GM19468 (cell line): Measurements from ENCODE around the gene RPUSD1.
"Not testable (repeated sequence)": the region's sequence is repeated elsewhere in the genome, so short reads cannot be mapped to it uniquely, and the experiment has no call there.

ENCODE experiments used
- ATAC-seq: cut with Tn5 transposase; IDR thresholded peaks from one replicate; pipeline ENCODE4 v1.9.1; 2021; ENCODE audit warnings: mild to moderate bottlenecking, moderate library complexity, moderate number of reproducible peaks; ENCODE audit not compliant: unreplicated experiment; ENCODE audit errors: extremely low read depth

The RPUSD1 gene

GRCh38 chr16:787978-788398 lies at the start of gene RPUSD1:
RPUSD1 (minus strand) TSS chr16:788381; CDS start chr16:787737, 644 bp downstream.
- ATAC-seq: no peak

GRCh38 chr16:836822-837221 lies 48.6 kb upstream of the RPUSD1 start:
- not testable (repeated sequence) for ATAC-seq

- no peak for ATAC-seq
Observed at GRCh38 chr16:836221-836620, 48.0 kb upstream of the RPUSD1 start.

- ATAC-seq: no peak
Observed at GRCh38 chr16:835373-835772, 47.2 kb upstream of the RPUSD1 start.

GRCh38 chr16:833411-833810 lies 45.2 kb upstream of the RPUSD1 start:
- ATAC-seq: no peak

GRCh38 chr16:832652-833336 lies 44.6 kb upstream of the RPUSD1 start:
- no peak for ATAC-seq

- no peak for ATAC-seq
Observed at GRCh38 chr16:831571-832413, 43.6 kb upstream of the RPUSD1 start.

GRCh38 chr16:830871-831570 lies 42.8 kb upstream of the RPUSD1 start:
- ATAC-seq: no peak

GRCh38 chr16:830107-830870 lies 42.1 kb upstream of the RPUSD1 start:
- no peak for ATAC-seq

GRCh38 chr16:828891-829290 lies 40.7 kb upstream of the RPUSD1 start:
- no peak for ATAC-seq

- ATAC-seq: no peak
Observed at GRCh38 chr16:827513-827912, 39.3 kb upstream of the RPUSD1 start.

GRCh38 chr16:825341-826061 lies 37.3 kb upstream of the RPUSD1 start:
- ATAC-seq: no peak

- no peak for ATAC-seq
Observed at GRCh38 chr16:824601-825000, 36.4 kb upstream of the RPUSD1 start.

- no peak for ATAC-seq
Observed at GRCh38 chr16:824194-824593, 36.0 kb upstream of the RPUSD1 start.

- ATAC-seq: no peak
Observed at GRCh38 chr16:822909-823297, 34.7 kb upstream of the RPUSD1 start.

GRCh38 chr16:822174-822908 lies 34.2 kb upstream of the RPUSD1 start:
- ATAC-seq: no peak

GRCh38 chr16:821751-822150 lies 33.6 kb upstream of the RPUSD1 start:
- ATAC-seq: no peak

- no peak for ATAC-seq
Observed at GRCh38 chr16:820748-821147, 32.6 kb upstream of the RPUSD1 start.

GRCh38 chr16:820044-820408 lies 31.8 kb upstream of the RPUSD1 start:
- ATAC-seq: not testable (repeated sequence)
